HG02943 (cell line): Measurements from ENCODE around the gene CELF2.

Experiments used
- ATAC-seq: cut with Tn5 transposase; IDR thresholded peaks from one replicate; pipeline ENCODE4 v1.9.1; 2021; ENCODE audit warnings: mild to moderate bottlenecking, low read depth, moderate library complexity; ENCODE audit not compliant: unreplicated experiment

Gene CELF2

DNA sequence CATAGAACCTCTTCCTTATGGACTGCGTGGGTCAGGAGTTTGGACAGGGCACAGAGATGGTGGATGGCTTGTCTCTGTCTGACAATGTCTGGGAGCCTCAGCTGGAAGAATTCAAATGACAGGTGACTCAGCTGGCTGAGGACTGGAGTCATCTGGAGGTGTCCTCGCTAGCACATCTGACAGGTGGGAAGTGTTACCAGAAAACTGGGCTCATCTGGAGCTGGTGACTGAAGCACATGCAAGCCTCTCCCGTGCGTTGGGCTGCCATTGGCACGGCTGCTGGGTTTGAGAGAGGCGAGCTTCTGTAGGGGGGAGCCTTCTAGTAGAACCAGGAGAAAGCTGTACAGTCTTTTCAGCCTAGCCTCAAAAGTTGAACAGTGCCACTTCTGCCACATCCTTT lies 71.0 kb downstream of the CELF2 start:
- no peak for ATAC-seq

GRCh38 chr10:11089272-11089671 lies 71.6 kb downstream of the CELF2 start:
- ATAC-seq = no peak

- ATAC-seq = no peak
These were observed 73.9 kb downstream of the CELF2 start for GRCh38 chr10:11091517-11092102.

DNA sequence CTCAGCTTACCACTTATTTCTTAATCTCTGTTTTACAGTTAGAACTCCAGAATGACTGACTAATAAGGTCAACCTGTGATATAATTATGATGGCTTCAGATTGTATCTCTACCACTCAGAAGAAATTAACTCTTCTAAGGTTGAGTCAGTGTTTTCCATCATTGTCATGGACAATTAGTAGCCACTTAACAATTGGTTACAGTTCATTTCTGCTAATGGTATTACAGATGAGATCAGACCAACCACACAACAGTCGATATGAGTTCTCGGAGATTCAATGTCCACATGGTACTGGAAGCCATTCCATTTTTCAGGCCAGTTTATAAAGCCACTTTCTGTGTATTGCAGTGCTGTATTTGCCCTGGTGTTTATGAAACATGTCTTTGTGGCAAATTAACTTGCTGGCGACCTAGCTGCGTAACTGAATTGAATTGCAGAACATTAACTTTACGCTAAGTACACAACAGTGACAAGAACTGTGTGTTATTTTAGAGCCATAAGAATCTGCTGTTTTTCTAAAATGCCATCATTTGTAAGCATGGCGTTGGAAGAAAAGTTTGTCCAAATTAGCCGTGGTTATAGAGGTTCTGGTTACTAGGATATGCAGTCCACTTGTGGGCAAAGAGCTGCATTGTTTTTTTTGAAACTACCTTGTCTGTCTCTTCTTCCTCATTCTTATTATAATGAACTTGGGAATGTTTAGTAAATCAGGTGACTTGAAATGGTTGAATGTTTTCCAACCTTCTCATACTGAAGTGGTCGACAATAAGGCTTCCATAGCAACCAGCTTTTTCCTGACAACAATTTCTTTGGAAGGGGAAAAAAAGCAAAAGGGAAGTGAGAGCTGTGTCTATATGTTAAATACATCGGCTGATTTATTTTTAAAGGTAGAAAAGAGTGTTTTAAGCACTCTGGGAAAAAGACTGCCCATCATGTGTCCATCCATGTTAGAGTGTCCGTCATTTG lies 76.4 kb downstream of the CELF2 start:
- ATAC-seq = no peak

- no peak for ATAC-seq
These were observed 77.7 kb downstream of the CELF2 start for GRCh38 chr10:11095374-11095801.

DNA sequence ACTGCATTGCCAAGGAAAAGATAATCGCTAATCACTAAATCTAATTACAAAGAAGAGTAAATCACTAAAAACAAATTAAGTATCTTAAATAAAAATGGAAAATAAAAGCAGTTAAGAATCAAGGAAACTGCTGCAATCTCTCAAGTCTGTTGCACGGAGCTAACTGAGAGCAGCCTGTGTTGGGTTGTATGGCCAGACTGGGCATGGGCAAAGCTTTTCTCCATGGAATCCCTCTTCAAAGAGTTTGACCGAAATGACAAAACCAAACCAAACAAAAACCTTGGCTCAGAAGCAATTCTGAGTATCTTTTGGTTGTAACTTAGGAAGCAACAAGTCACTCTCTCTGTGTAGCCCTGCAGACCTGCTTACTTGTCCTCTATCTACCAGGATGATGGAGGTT lies 78.8 kb downstream of the CELF2 start:
- no peak for ATAC-seq

DNA sequence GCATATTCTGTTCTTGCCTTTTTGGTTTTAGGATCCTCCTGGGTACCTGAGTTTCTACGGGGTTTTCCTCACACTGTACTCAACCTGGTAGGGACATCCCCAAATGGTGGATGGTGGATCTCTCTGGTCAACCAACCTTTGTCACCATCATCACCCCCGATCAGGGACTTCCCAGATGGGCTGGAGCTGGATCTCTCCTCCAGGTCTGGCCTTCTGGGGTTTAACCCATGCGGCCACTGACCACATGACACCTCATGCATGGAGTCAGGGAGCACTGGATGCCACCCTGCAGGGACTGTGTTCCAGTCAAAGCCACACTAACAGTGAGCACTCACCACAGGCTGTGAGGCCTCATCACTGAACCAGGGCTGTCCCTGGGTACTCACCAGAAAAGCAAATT lies 80.0 kb downstream of the CELF2 start:
- no peak for ATAC-seq

DNA sequence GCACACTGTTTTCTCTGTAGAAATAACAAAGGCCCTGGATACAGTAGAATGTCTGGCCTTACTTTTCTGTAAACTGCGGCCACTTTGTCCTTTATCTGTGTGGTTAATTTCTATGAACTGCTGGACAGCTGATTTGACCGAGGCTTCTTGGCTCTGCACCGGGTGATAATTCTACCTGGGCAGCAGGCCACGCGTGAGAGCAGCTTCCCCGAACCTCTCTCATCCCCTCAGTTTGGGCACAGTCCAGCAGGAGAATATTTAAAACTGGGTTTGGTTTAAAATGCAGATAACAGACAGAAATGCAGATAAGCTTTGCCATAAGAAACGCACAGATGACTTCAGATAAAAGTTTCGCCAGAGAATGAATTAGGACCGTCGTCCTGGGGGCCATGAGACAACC lies 81.0 kb downstream of the CELF2 start:
- ATAC-seq = no peak

- no peak for ATAC-seq
These were observed 87.4 kb downstream of the CELF2 start for GRCh38 chr10:11104772-11105675.

- ATAC-seq = no peak
These were observed 88.0 kb downstream of the CELF2 start for GRCh38 chr10:11105676-11106004.

DNA sequence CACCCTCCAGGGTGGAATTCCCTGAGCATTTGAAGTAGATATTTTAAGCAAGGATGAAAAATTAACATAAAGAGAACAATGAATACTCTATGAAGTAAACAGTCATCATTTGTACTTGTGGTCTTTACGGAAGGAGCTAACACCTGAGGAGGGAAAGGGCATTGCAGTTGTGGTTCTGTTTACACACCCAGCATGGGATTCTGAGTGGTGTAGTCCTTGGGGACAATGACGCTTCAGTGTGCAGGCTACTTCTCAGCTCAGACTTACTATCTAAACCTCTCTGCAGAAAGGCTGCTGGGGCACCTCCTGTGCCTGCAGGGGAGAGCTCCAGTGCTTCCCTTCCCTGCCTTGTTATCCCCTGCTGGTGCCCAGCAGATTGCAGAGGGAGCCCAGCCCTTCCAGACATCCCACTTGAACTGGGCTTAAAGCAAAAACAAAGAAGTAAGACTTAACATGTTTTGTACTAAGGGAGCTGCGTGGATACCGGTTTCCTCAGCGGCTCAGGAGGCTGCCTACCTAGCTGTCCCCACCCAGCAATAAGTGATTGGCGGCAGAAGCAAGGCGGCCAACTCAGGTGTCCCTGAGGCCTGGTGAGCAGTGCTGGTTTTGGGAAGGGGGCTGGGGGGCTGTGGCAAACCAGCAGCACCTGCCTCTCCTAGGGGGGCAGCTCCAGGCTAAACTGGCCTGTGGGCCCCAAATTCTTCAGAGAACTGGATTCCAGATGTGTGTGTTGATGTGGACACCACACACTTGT lies 89.1 kb downstream of the CELF2 start:
- no peak for ATAC-seq

GRCh38 chr10:11107948-11108347 lies 90.3 kb downstream of the CELF2 start:
- ATAC-seq = no peak

GRCh38 chr10:11108356-11108755 lies 90.7 kb downstream of the CELF2 start:
- no peak for ATAC-seq

- ATAC-seq = no peak
These were observed 91.9 kb downstream of the CELF2 start for GRCh38 chr10:11109590-11109989.

- no peak for ATAC-seq
These were observed 92.9 kb downstream of the CELF2 start for GRCh38 chr10:11110539-11110938.

- ATAC-seq = no peak
These were observed 93.8 kb downstream of the CELF2 start for GRCh38 chr10:11111490-11111889.

- ATAC-seq = no peak
These were observed 95.0 kb downstream of the CELF2 start for GRCh38 chr10:11112718-11113117.

DNA sequence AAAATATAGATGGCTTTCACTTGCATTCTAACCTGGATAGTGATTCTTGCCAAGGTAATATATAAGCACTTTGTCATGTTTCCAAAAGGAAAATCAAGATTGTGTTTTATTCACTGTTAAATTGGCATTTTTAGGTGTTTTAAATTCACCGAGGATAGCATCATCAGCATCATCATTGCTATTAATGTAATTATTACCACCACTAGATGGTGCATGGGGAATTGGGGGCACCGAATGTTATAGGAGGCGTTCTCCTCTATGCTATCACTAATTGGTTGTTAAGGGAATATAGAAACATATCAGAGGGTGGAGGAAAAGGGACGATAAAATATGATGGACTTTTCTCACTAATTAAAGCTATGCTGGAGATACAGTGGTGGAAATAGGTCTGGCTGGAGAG lies 95.5 kb downstream of the CELF2 start:
- no peak for ATAC-seq

GRCh38 chr10:11114269-11114668 lies 96.6 kb downstream of the CELF2 start:
- ATAC-seq = no peak

- no peak for ATAC-seq
These were observed 97.7 kb downstream of the CELF2 start for GRCh38 chr10:11115337-11115736.
